A673 (cell line): ENCODE results near the gene POLR3K. TPM values are rescaled to one million over a fixed set of nuclear protein-coding genes. Genes with fewer than 3 reads are reported as not detected.

Experiments used
- BruUV-seq: library from RNA; stranded (reverse); fragments of 400-500 nt; replicated peaks from 2 replicates; lab custom pipeline; 2021; lab: Mats Ljungman, UMichigan
- CTCF ChIA-PET: fragments of 300-600 bp; sonication (Branson Sonifier 250); formaldehyde crosslinking; loops from one replicate; lab custom pipeline; 2022; ENCODE audit warnings: antibody characterized with exemption; lab: Charles Lee
- POLR2A ChIA-PET: fragments of 300-600 bp; sonication (Branson Sonifier 250); formaldehyde crosslinking; loops from one replicate; lab custom pipeline; 2022; ENCODE audit warnings: antibody characterized with exemption; ENCODE audit not compliant: low non-redundant PET; lab: Charles Lee
- DNase-seq: peaks from one replicate; pipeline ENCODE4 v3.0.0-alpha.2; 2015; ENCODE audit warnings: low spot score
- H3K27ac ChIP-seq: fragments of 200-600 bp; sonication (generic); 2 replicates; pipeline ENCODE4 v1.5.1; 2016; ENCODE audit warnings: mixed run types, low read depth, mild to moderate bottlenecking, mixed read lengths, antibody characterized with exemption, low read length; ENCODE audit not compliant: poor library complexity, severe bottlenecking
- H3K27me3 ChIP-seq: fragments of 200-600 bp; sonication (generic); replicated peaks from 2 replicates; pipeline ENCODE4 v1.6.1; 2017; ENCODE audit warnings: mixed run types, low read depth, mild to moderate bottlenecking, mixed read lengths, antibody characterized with exemption, low read length; ENCODE audit not compliant: insufficient read depth, poor library complexity
- H3K36me3 ChIP-seq: fragments of 200-600 bp; sonication (generic); 2 replicates; pipeline ENCODE4 v1.6.1; 2016; ENCODE audit warnings: mixed run types, mild to moderate bottlenecking, mixed read lengths, antibody characterized with exemption, low read length; ENCODE audit not compliant: insufficient read depth, poor library complexity, severe bottlenecking
- H3K4me1 ChIP-seq: fragments of 200-600 bp; sonication (generic); 2 replicates; pipeline ENCODE4 v1.6.1; 2017; ENCODE audit warnings: mixed run types, mild to moderate bottlenecking, mixed read lengths, antibody characterized with exemption, low read length; ENCODE audit not compliant: insufficient read depth, poor library complexity, severe bottlenecking
- H3K4me3 ChIP-seq: fragments of 200-600 bp; sonication (generic); 2 replicates; pipeline ENCODE4 v1.5.1; 2016; ENCODE audit warnings: low read depth, mixed run types, mild to moderate bottlenecking, mixed read lengths, low read length; ENCODE audit not compliant: poor library complexity, severe bottlenecking
- H3K9me3 ChIP-seq: fragments of 200-600 bp; sonication (generic); 2 replicates; pipeline ENCODE4 v1.6.1; 2016; ENCODE audit warnings: mixed run types, low read depth, mild to moderate bottlenecking, mixed read lengths, antibody characterized with exemption, low read length; ENCODE audit not compliant: poor library complexity, severe bottlenecking
- CTCF ChIP-seq: fragments of 300-800, 200-600 bp; sonication (generic); conservative IDR thresholded peaks from 2 replicates; pipeline ENCODE4 v1.5.1; 2017; ENCODE audit warnings: low read depth, mild to moderate bottlenecking, antibody characterized with exemption, low read length, moderate library complexity, mixed read lengths
- EZH2 ChIP-seq: fragments of 200-600 bp; sonication (generic); IDR thresholded peaks from 2 replicates; pipeline ENCODE4 v1.6.1; 2017; ENCODE audit warnings: borderline replicate concordance, low read depth, mild to moderate bottlenecking, mixed read lengths, antibody characterized with exemption, low read length; ENCODE audit not compliant: poor library complexity, severe bottlenecking
- intact Hi-C: fragments of 100-400 bp; cut with micrococcal nuclease; formaldehyde crosslinking; loops from one replicate; pipeline ENCODE4 v1.10.0; 2022; ENCODE audit not compliant: unreplicated experiment
- total RNA-seq: library from RNA; stranded (reverse); gene quantifications from 2 replicates; pipeline ENCODE4 v1.2.3, GENCODE V29; 2021

POLR3K gene
- total RNA-seq, 1 experiment from 2014 or later, result 48.5 TPM

DNA sequence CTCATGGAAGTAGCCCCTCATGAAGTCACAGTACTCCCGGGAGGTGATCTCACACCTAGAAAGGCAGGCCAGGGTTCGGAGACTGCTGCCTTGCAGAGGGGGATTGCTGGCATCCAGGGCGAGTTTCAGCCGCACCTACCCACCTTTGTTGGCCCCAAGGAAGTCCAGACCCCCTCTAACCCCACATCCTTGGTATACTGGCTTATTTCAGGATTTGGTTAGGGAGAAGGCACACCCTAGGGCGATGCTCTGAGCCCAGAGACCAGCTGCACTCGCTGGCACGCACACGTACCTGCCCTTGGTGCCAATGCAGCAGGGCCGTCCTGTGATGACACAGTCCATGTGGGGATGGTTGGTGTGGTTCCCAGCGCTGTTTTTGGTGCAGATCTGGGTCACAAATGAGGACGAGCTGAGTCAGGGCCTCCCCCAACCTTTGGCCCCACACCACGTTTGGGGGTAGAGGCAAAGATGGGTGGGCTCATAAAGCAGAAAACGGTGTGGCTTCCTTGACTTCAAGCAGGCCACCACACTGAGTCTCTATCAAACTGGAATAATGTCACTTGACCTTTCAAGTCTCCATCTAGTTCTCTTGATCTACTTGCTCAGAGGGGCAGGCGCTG is 6.1 kb upstream of the POLR3K start:
- no peak for TF ChIP-seq EZH2
- TF ChIP-seq CTCF, result no peak
- Histone ChIP-seq H3K36me3 (peaks cover 22% of the 10 kb centered on the region), H3K4me1 (no peaks in the 10 kb centered on the region), H3K27me3 (no peaks in the 10 kb centered on the region), H3K27ac (no peak overlapping the region), H3K9me3 (no peaks in the 10 kb centered on the region), H3K4me3 (no peak overlapping the region)
- intact Hi-C loops, result no loop called here
- BruUV-seq, result no TSS peak
- POLR2A ChIA-PET, result no interaction called here
- no peak for DNase-seq
- CTCF ChIA-PET, result no interaction called here

DNA sequence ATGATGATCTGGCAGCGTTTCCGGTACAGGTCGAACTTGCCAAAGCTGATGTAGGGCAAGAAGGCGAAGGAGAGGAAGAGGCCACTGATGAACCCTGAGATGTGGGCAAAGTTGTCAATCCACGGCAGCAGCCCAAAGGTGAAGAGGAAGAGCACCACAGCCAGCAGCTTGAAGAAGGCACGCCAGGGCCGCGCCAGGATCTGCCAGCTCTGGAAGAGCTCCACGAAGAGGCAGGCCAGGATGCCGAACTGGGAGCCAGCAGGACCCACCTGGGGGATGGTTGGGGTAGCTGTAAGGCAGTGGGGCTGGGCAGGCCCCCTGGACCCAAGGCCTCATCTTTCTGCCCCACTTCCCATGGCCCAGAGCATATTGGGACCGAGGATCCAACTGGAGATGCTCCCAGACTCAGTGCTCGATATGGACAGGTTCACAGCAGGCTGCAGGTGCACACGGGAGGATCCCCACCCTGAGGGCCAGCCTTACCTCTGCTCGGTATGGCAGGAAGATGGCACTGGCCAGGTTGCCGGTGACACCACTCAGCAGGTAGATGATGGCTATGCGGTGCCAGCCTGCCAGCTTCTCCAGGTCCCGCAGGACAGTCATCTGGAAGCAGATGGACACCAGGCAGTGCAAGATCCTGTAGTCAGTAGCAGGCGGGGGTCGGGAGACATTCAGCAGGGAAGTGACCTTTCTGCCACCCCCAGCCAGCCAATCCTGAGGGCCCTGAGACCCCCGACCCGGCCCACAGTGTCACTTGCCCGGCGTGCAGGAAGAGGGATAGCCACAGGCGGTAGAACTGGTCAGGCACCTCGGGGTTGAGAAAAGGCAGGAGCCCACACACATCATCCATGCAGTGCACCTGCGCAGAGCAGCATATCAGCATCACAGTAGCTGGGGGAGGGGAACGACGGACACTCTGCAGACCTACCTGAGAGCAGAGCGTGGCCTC is 5.4 kb upstream of the POLR3K start:
- Histone ChIP-seq H3K4me1 (no peaks in the 10 kb centered on the region), H3K27ac (no peak overlapping the region), H3K9me3 (no peaks in the 10 kb centered on the region), H3K27me3 (no peaks in the 10 kb centered on the region), H3K4me3 (no peak overlapping the region), H3K36me3 (peaks cover 22% of the 10 kb centered on the region)
- ChIA-PET CTCF (no interaction called here), POLR2A (no interaction called here)
- no peak for TF ChIP-seq CTCF
- no peak for TF ChIP-seq EZH2
- intact Hi-C loops, result no loop called here
- no TSS peak for BruUV-seq
- DNase-seq, result no peak

GRCh38 chr16:57711-58110 is 4.3 kb upstream of the POLR3K start:
- no peaks in the 10 kb centered on the region for H3K4me1 ChIP-seq
- H3K9me3 ChIP-seq, result no peaks in the 10 kb centered on the region
- H3K4me3 ChIP-seq, result no peak overlapping the region
- ChIA-PET POLR2A (no interaction called here), CTCF (no interaction called here)
- intact Hi-C loops, result no loop called here
- no peak for DNase-seq
- no TSS peak for BruUV-seq
- TF ChIP-seq CTCF, result no peak
- no peak for TF ChIP-seq EZH2
- peaks cover 22% of the 10 kb centered on the region for H3K36me3 ChIP-seq
- H3K27me3 ChIP-seq, result no peaks in the 10 kb centered on the region
- no peak overlapping the region for H3K27ac ChIP-seq
